GM21717 (cell line): ENCODE measurements around the gene ARHGAP27.
"Not testable (repeated sequence)": the region's sequence is repeated elsewhere in the genome, so short reads cannot be mapped to it uniquely, and the experiment has no call there.

ENCODE experiments used
- ATAC-seq: cut with Tn5 transposase; IDR thresholded peaks from one replicate; pipeline ENCODE4 v1.9.1; 2021; ENCODE audit warnings: mild to moderate bottlenecking, moderate library complexity; ENCODE audit not compliant: unreplicated experiment

ARHGAP27 gene

GRCh38 chr17:45446872-45447625, 14.4 kb upstream of the ARHGAP27 start:
- ATAC-seq = not testable (repeated sequence)

GRCh38 chr17:45445901-45446743, 13.5 kb upstream of the ARHGAP27 start:
- not testable (repeated sequence) for ATAC-seq

GRCh38 chr17:45444856-45445820, 12.5 kb upstream of the ARHGAP27 start:
- ATAC-seq = not testable (repeated sequence)

GRCh38 chr17:45444301-45444700, 11.6 kb upstream of the ARHGAP27 start:
- not testable (repeated sequence) for ATAC-seq

GRCh38 chr17:45443371-45444260, 10.9 kb upstream of the ARHGAP27 start:
- ATAC-seq = not testable (repeated sequence)

GRCh38 chr17:45441526-45442310, 9.0 kb upstream of the ARHGAP27 start:
- no peak for ATAC-seq

- peak; percentile 67 for ATAC-seq
These were observed 8.3 kb upstream of the ARHGAP27 start for GRCh38 chr17:45440839-45441515.

- ATAC-seq = no peak
These were observed 7.6 kb upstream of the ARHGAP27 start for GRCh38 chr17:45440161-45440778.

- ATAC-seq = no peak
These were observed 6.4 kb upstream of the ARHGAP27 start for GRCh38 chr17:45438931-45439610.

- no peak for ATAC-seq
These were observed 5.0 kb upstream of the ARHGAP27 start for GRCh38 chr17:45437465-45438283.

GRCh38 chr17:45436625-45437464, 4.2 kb upstream of the ARHGAP27 start:
- no peak for ATAC-seq

- no peak for ATAC-seq
These were observed 3.5 kb upstream of the ARHGAP27 start for GRCh38 chr17:45436161-45436560.

- ATAC-seq = no peak
These were observed 2.8 kb upstream of the ARHGAP27 start for GRCh38 chr17:45435481-45435880.

GRCh38 chr17:45433159-45433535, 477 bp upstream of the ARHGAP27 start:
- ATAC-seq = no peak

GRCh38 chr17:45431531-45432404, 902 bp downstream of the ARHGAP27 start:
- no peak for ATAC-seq
